DMS79 (cell line): ENCODE data around the gene PAXIP1.

Experiments
- DNase-seq: peaks from one replicate; lab custom pipeline; 2025; lab: John Stamatoyannopoulos, UW

PAXIP1 gene

GRCh38 chr7:154994996-154995395 lies 7.9 kb downstream of the PAXIP1 start:
- DNase-seq: no peak

GRCh38 chr7:154990964-154991540 lies 11.9 kb downstream of the PAXIP1 start:
- no peak for DNase-seq

- DNase-seq: no peak
Observed at GRCh38 chr7:154987571-154987970, 15.4 kb downstream of the PAXIP1 start.

- no peak for DNase-seq
Observed at GRCh38 chr7:154986200-154986945, 16.6 kb downstream of the PAXIP1 start.

GRCh38 chr7:154985230-154985629 lies 17.7 kb downstream of the PAXIP1 start:
- no peak for DNase-seq

- no peak for DNase-seq
Observed at GRCh38 chr7:154984601-154985188, 18.2 kb downstream of the PAXIP1 start.

- no peak for DNase-seq
Observed at GRCh38 chr7:154978017-154978416, 24.9 kb downstream of the PAXIP1 start.

- DNase-seq: no peak
Observed at GRCh38 chr7:154977250-154977649, 25.7 kb downstream of the PAXIP1 start.

GRCh38 chr7:154976844-154977243 lies 26.1 kb downstream of the PAXIP1 start:
- DNase-seq: no peak

- no peak for DNase-seq
Observed at GRCh38 chr7:154975984-154976383, 26.9 kb downstream of the PAXIP1 start.

GRCh38 chr7:154973381-154973780 lies 29.5 kb downstream of the PAXIP1 start:
- no peak for DNase-seq

- peak; percentile 32 for DNase-seq
Observed at GRCh38 chr7:154968336-154969001, 34.5 kb downstream of the PAXIP1 start.

GRCh38 chr7:154967401-154967955 lies 35.4 kb downstream of the PAXIP1 start:
- DNase-seq: no peak

GRCh38 chr7:154965014-154965413 lies 37.9 kb downstream of the PAXIP1 start:
- no peak for DNase-seq

- DNase-seq: no peak
Observed at GRCh38 chr7:154960063-154960790, 42.7 kb downstream of the PAXIP1 start.

GRCh38 chr7:154956427-154956826 lies 46.5 kb downstream of the PAXIP1 start:
- no peak for DNase-seq

- DNase-seq: no peak
Observed at GRCh38 chr7:154953006-154953684, 49.8 kb downstream of the PAXIP1 start.

GRCh38 chr7:154950960-154951359 lies 52.0 kb downstream of the PAXIP1 start:
- no peak for DNase-seq

GRCh38 chr7:154947604-154948003 lies 55.3 kb downstream of the PAXIP1 start:
- DNase-seq: no peak

- DNase-seq: no peak
Observed at GRCh38 chr7:154946166-154946565, 56.8 kb downstream of the PAXIP1 start.

GRCh38 chr7:154943906-154944305 lies 59.0 kb downstream of the PAXIP1 start:
- DNase-seq: no peak
